Caco-2 (cell line): Measurements from ENCODE around the gene PLAGL1. TPM values are rescaled to one million over a fixed set of nuclear protein-coding genes. Genes with fewer than 3 reads are reported as not detected.
A peak's percentile ranks its signal among the peaks of the same experiment; 100 is the strongest.

ENCODE experiments used
- BruUV-seq: library from RNA; stranded (reverse); fragments of 400-500 nt; replicated peaks from 2 replicates; lab custom pipeline; 2021; lab: Mats Ljungman, UMichigan
- CTCF ChIA-PET: fragments of 300-600 bp; sonication (Branson Sonifier 250); formaldehyde crosslinking; loops from one replicate; lab custom pipeline; 2022; ENCODE audit warnings: antibody characterized with exemption; lab: Charles Lee
- POLR2A ChIA-PET: fragments of 300-600 bp; sonication (Branson Sonifier 250); formaldehyde crosslinking; loops from one replicate; lab custom pipeline; 2022; ENCODE audit warnings: antibody characterized with exemption; lab: Charles Lee
- DNase-seq, 2 experiments: peaks; one replicate each; pipeline versions ENCODE4 v3.0.0 to v3.0.0-alpha.2; 2020 to 2022
- H3K27me3 ChIP-seq: replicated peaks from 2 replicates; pipeline ENCODE4 v1.6.0; 2011; ENCODE audit warnings: low read length; ENCODE audit not compliant: control insufficient read depth, insufficient read depth
- H3K36me3 ChIP-seq: 2 replicates; pipeline ENCODE4 v1.5.1; 2011; ENCODE audit warnings: low read length; ENCODE audit not compliant: control insufficient read depth, insufficient read depth
- H3K4me1 ChIP-seq: fragments of 250-450 bp; sonication (Bioruptor Pico); 2 replicates; pipeline ENCODE4 v1.5.1; 2020; ENCODE audit warnings: mild to moderate bottlenecking
- H3K4me3 ChIP-seq: 2 replicates; pipeline ENCODE4 v1.5.1; 2011; ENCODE audit warnings: low read depth, mild to moderate bottlenecking, control low read depth, low read length
- H3K9me3 ChIP-seq: fragments of 250-450 bp; sonication (Bioruptor Pico); 2 replicates; pipeline ENCODE4 v1.5.1; 2020; ENCODE audit warnings: mild to moderate bottlenecking, moderate library complexity
- H3K27ac Mint-ChIP-seq: one replicate; pipeline ENCODE4 v1.8.0; 2022; ENCODE audit warnings: mixed read lengths; ENCODE audit not compliant: unreplicated experiment
- H3K27me3 Mint-ChIP-seq: one replicate; pipeline ENCODE4 v1.8.0; 2022; ENCODE audit warnings: mixed read lengths; ENCODE audit not compliant: insufficient read depth, unreplicated experiment
- H3K36me3 Mint-ChIP-seq: one replicate; pipeline ENCODE4 v1.8.0; 2022; ENCODE audit warnings: mild to moderate bottlenecking, mixed read lengths; ENCODE audit not compliant: insufficient read depth, unreplicated experiment
- H3K4me1 Mint-ChIP-seq: one replicate; pipeline ENCODE4 v1.8.0; 2022; ENCODE audit warnings: low read depth, mixed read lengths; ENCODE audit not compliant: unreplicated experiment
- H3K4me3 Mint-ChIP-seq: one replicate; pipeline ENCODE4 v1.8.0; 2022; ENCODE audit warnings: mild to moderate bottlenecking, moderate library complexity, mixed read lengths; ENCODE audit not compliant: unreplicated experiment
- H3K9me3 Mint-ChIP-seq: one replicate; pipeline ENCODE4 v1.8.0; 2022; ENCODE audit warnings: mixed read lengths; ENCODE audit not compliant: unreplicated experiment
- CTCF ChIP-seq, 2 experiments: fragments of 200-600 bp in 1 of 2; IDR thresholded peaks; 1 replicate in 1 of 2; 2 replicates in 1 of 2; pipeline versions ENCODE4 v1.5.1 to v1.8.0; 2011 to 2022; ENCODE audit warnings: antibody characterized with exemption in 1 of 2, control low read depth in 1 of 2, inconsistent platforms in 1 of 2, low read depth in 1 of 2, low read length in 1 of 2, mild to moderate bottlenecking in 1 of 2, moderate library complexity in 1 of 2; ENCODE audit not compliant: insufficient read depth in 1 of 2, severe bottlenecking in 1 of 2, unreplicated experiment in 1 of 2
- intact Hi-C: fragments of 100-400 bp; cut with micrococcal nuclease; formaldehyde crosslinking; loops from one replicate; pipeline ENCODE4 v1.10.0; 2022; ENCODE audit not compliant: unreplicated experiment
- total RNA-seq: library from RNA; stranded (reverse); gene quantifications from 2 replicates; pipeline ENCODE4 v1.2.3, GENCODE V29; 2022

The PLAGL1 gene
- total RNA-seq, 1 experiment from 2014 or later = 0.70 TPM

- H3K9me3 Mint-ChIP-seq = no peaks in the 10 kb centered on the region
Observed at GRCh38 chr6:143940011-143940597, 68.0 kb downstream of the PLAGL1 start.

GRCh38 chr6:143939364-143939763 lies 68.7 kb downstream of the PLAGL1 start:
- BruUV-seq = no TSS peak
- no peak for DNase-seq
- no peaks in the 10 kb centered on the region for H3K36me3 ChIP-seq
- TF ChIP-seq CTCF (IDR thresholded peaks at IDR 0.05; ENCODE audit: insufficient read depth in 1 of 2, low read depth in 1 of 2, low read length in 1 of 2, severe bottlenecking in 1 of 2, unreplicated experiment in 1 of 2) = no peak
- H3K4me1 ChIP-seq = no peaks in the 10 kb centered on the region
- no peaks in the 10 kb centered on the region for H3K9me3 Mint-ChIP-seq
- no peaks in the 10 kb centered on the region for H3K36me3 Mint-ChIP-seq
- ChIA-PET CTCF (interaction anchor here (1.2 to 2.0 kb wide), 3 partner anchors 23 to 74 kb away, joined by 4 to 22 read pairs (median 9); no protein-coding TSS in a partner anchor), POLR2A (no interaction called here)
- H3K9me3 ChIP-seq = no peaks in the 10 kb centered on the region
- intact Hi-C loops = no loop called here
- H3K4me1 Mint-ChIP-seq = no peaks in the 10 kb centered on the region
- no peak overlapping the region for H3K4me3 Mint-ChIP-seq
- no peak overlapping the region for H3K4me3 ChIP-seq
- H3K27me3 Mint-ChIP-seq = peaks cover 3% of the 10 kb centered on the region
- no peaks in the 10 kb centered on the region for H3K27me3 ChIP-seq
- H3K27ac Mint-ChIP-seq = no peak overlapping the region

More at GRCh38 chr6:143940011-143940597, 68.0 kb downstream of the PLAGL1 start:
- H3K4me1 ChIP-seq = no peaks in the 10 kb centered on the region
- H3K4me3 ChIP-seq = no peak overlapping the region
- H3K27me3 Mint-ChIP-seq = peaks cover 6% of the 10 kb centered on the region
- TF ChIP-seq CTCF (IDR thresholded peaks at IDR 0.05; ENCODE audit: insufficient read depth in 1 of 2, low read depth in 1 of 2, low read length in 1 of 2, severe bottlenecking in 1 of 2, unreplicated experiment in 1 of 2) = peak; percentile 85 to 93
- ChIA-PET CTCF (interaction anchor here (0.6 to 2.0 kb wide), 9 partner anchors 11 to 365 kb away, joined by 3 to 22 read pairs (median 5); no protein-coding TSS in a partner anchor), POLR2A (no interaction called here)
- intact Hi-C loops = loop anchor here (1.0 to 5.0 kb wide), 2 partner anchors 122 to 365 kb away; no protein-coding TSS in a partner anchor
- no peaks in the 10 kb centered on the region for H3K9me3 ChIP-seq
- no peak overlapping the region for H3K4me3 Mint-ChIP-seq
- no TSS peak for BruUV-seq
- H3K36me3 Mint-ChIP-seq = no peaks in the 10 kb centered on the region
- no peak overlapping the region for H3K27ac Mint-ChIP-seq
- no peaks in the 10 kb centered on the region for H3K27me3 ChIP-seq
- peak; percentile 55 to 76 for DNase-seq
- H3K36me3 ChIP-seq = no peaks in the 10 kb centered on the region
- H3K4me1 Mint-ChIP-seq = no peaks in the 10 kb centered on the region

- Mint-ChIP-seq H3K4me3 (no peak overlapping the region), H3K27ac (no peak overlapping the region), H3K36me3 (no peaks in the 10 kb centered on the region), H3K4me1 (no peaks in the 10 kb centered on the region), H3K9me3 (no peaks in the 10 kb centered on the region), H3K27me3 (peaks cover 3% of the 10 kb centered on the region)
- no peak for TF ChIP-seq CTCF (IDR thresholded peaks at IDR 0.05; ENCODE audit: insufficient read depth in 1 of 2, low read depth in 1 of 2, low read length in 1 of 2, severe bottlenecking in 1 of 2, unreplicated experiment in 1 of 2)
- CTCF ChIA-PET = no interaction called here
- no TSS peak for BruUV-seq
- no peak for DNase-seq
- no peaks in the 10 kb centered on the region for H3K36me3 ChIP-seq
- POLR2A ChIA-PET = no interaction called here
- no peaks in the 10 kb centered on the region for H3K4me1 ChIP-seq
- no peak overlapping the region for H3K4me3 ChIP-seq
- no peaks in the 10 kb centered on the region for H3K27me3 ChIP-seq
- intact Hi-C loops = no loop called here
- no peaks in the 10 kb centered on the region for H3K9me3 ChIP-seq
Observed at GRCh38 chr6:143937668-143937970, 70.4 kb downstream of the PLAGL1 start.
